ENCODE data around the gene FAM228A.

DNA sequence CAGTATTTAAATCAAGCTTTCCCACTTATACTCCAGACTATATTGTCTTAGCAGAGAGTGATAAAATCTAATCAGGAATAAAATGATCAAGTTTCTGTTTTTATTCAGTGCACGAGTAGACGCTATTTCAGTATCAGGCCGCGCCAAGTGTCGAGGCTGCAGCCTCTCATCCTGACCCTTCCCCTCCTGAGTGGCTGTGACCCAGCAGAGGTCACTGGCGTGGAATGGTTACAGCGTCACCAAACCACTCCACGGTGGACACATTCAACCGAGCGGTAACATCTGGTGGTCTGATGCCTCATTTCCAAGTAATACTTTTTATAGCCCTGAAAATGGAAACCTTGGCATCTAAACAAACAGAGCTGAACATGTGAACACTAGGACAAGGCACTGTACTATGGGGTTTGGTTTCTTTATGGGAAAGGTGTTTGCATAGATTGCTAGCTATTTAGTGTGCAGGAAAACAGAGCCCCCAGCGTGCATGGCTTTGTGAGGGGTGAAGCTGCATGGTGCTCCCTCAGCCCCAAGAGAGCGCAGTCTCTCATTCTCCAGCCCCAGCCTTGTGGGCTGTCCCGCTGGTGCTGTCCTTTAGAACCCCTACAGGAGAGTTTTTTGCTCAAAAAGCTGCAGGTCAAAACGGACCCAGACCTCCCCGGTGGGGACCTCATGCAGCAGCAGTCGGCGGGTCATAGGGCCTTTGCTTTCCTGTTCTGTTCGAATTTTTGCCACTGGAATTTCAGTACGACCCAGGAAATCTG is 28.4 kb downstream of the FAM228A start:
- TF ChIP-seq, protein P1, sequence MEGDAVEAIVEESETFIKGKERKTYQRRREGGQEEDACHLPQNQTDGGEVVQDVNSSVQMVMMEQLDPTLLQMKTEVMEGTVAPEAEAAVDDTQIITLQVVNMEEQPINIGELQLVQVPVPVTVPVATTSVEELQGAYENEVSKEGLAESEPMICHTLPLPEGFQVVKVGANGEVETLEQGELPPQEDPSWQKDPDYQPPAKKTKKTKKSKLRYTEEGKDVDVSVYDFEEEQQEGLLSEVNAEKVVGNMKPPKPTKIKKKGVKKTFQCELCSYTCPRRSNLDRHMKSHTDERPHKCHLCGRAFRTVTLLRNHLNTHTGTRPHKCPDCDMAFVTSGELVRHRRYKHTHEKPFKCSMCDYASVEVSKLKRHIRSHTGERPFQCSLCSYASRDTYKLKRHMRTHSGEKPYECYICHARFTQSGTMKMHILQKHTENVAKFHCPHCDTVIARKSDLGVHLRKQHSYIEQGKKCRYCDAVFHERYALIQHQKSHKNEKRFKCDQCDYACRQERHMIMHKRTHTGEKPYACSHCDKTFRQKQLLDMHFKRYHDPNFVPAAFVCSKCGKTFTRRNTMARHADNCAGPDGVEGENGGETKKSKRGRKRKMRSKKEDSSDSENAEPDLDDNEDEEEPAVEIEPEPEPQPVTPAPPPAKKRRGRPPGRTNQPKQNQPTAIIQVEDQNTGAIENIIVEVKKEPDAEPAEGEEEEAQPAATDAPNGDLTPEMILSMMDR (IDR thresholded peaks at IDR 0.05): no peak
- no peak for TF ChIP-seq POLR2A (IDR thresholded peaks at IDR 0.05)

Measured in heart left ventricle (tissue), 13 donors.